Retinal pigment epithelial cell (primary cell): ENCODE measurements around the gene TLE2.

Experiments used
- DNase-seq: peaks from one replicate; pipeline ENCODE4 v3.0.0-alpha.2; 2010; ENCODE audit warnings: low read depth
- H3K4me3 ChIP-seq: 2 replicates; pipeline ENCODE4 v1.5.1; 2011; ENCODE audit warnings: mild to moderate bottlenecking, low read length, control low read depth, moderate library complexity
- CTCF ChIP-seq: conservative IDR thresholded peaks from 2 replicates; pipeline ENCODE4 v1.5.1; 2011; ENCODE audit warnings: low read depth, low read length, control low read depth, inconsistent platforms

Gene TLE2

GRCh38 chr19:2963122-2963521 is 66.0 kb downstream of the TLE2 start:
- H3K4me3 ChIP-seq = no peak overlapping the region
- DNase-seq = no peak
- TF ChIP-seq CTCF = no peak

- H3K4me3 ChIP-seq = no peak overlapping the region
- no peak for DNase-seq
- peak; percentile 67 for TF ChIP-seq CTCF
These were observed 66.9 kb downstream of the TLE2 start for GRCh38 chr19:2962018-2962670.

DNA sequence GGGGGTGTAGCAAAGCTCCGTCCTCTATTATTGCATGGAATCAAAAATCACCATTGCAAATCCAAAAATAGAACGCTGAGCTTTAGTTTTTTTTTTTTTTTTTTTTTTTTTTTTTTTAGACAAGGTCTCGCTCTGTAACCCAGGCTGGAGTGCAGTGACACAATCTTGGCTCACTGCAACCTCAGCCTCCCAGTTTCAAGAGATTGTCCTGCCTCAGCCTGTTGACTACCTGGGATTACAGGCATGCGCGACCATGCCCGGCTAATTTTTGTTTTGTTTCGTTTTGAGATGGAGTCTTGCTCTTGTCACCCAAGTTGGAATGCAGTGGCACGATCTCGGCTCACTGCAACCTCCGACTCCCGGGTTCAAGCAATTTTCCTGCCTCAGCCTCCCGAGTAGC is 69.0 kb downstream of the TLE2 start:
- H3K4me3 ChIP-seq = no peak overlapping the region
- no peak for DNase-seq
- TF ChIP-seq CTCF = no peak

- H3K4me3 ChIP-seq = no peak overlapping the region
- no peak for DNase-seq
- no peak for TF ChIP-seq CTCF
These were observed 71.9 kb downstream of the TLE2 start for GRCh38 chr19:2957160-2957559.

GRCh38 chr19:2952953-2953481 is 76.1 kb downstream of the TLE2 start:
- H3K4me3 ChIP-seq = no peak overlapping the region
- TF ChIP-seq CTCF = no peak
- no peak for DNase-seq

DNA sequence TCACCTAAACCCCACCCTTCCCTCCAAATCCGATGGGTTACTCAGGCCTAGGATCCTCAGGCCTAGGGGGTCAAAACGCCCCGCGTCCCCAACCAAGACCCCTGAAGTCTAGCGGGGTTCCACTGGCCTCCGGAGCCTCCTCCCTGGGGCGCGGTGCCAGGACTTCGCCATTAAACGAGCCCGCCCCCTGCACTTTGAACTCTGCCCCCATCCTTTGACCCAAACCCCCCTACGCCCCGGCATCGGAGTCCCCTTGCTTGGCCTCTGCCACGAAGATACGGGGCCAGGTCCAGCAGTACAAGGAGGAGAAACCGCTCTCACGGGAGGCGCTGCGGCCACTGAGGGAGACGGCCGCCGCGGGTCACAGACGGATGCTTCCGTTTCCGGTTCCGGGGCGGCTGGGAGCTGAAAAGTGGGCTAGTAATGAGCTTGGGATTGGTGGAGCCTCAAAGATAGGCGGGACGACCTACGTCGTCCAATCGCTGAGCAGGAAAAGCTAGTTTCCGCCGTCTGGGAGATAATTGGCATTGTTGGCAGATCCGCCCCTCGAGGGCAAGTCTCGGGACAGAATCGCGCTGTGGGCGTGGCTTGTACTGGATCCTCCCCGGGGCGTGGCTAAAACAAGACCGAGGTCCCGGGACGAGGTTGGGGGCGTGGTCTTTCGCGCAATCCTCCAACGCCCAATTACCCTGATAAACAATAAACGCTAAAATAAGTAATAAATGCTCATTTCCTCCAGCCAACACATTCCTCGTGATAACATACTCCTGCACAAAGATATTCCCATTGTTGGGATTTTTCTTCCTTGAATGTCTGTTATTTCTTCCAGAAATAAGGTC is 78.6 kb downstream of the TLE2 start:
- peak overlapping the region; percentile 78 for H3K4me3 ChIP-seq
- peak; percentile 98 for DNase-seq
- no peak for TF ChIP-seq CTCF
